ENCODE data around the gene CARD9.

The CARD9 gene

GRCh38 chr9:136380381-136380780 is 6.9 kb upstream of the CARD9 start:
- Histone ChIP-seq H3K27me3 (ENCODE audit: insufficient read depth, low read length) (no peaks in the 10 kb centered on the region), H2AFZ (ENCODE audit: low read length, unreplicated experiment) (no peak overlapping the region), H3K79me2 (ENCODE audit: control insufficient read depth, insufficient read depth, low read length, unreplicated experiment) (no peaks in the 10 kb centered on the region), H3K27ac (ENCODE audit: low read depth, low read length) (no peak overlapping the region), H3K4me3 (ENCODE audit: low read depth, low read length) (no peak overlapping the region), H3K4me1 (ENCODE audit: control insufficient read depth, insufficient read depth, low read length, unreplicated experiment) (no peaks in the 10 kb centered on the region), H3K36me3 (ENCODE audit: insufficient read depth, low read length) (peaks cover 3% of the 10 kb centered on the region; the same call in 1 of the 2 replicates)

GRCh38 chr9:136379891-136380290 is 6.4 kb upstream of the CARD9 start:
- no peaks in the 10 kb centered on the region for H3K36me3 ChIP-seq (ENCODE audit: insufficient read depth, low read length)

GRCh38 chr9:136379401-136379800 is 5.9 kb upstream of the CARD9 start:
- Histone ChIP-seq H3K27me3 (ENCODE audit: insufficient read depth, low read length) (no peaks in the 10 kb centered on the region), H3K36me3 (ENCODE audit: insufficient read depth, low read length) (no peaks in the 10 kb centered on the region), H3K4me1 (ENCODE audit: control insufficient read depth, insufficient read depth, low read length, unreplicated experiment) (no peaks in the 10 kb centered on the region), H3K4me3 (ENCODE audit: low read depth, low read length) (no peak overlapping the region), H2AFZ (ENCODE audit: low read length, unreplicated experiment) (no peak overlapping the region), H3K27ac (ENCODE audit: low read depth, low read length) (no peak overlapping the region), H3K79me2 (ENCODE audit: control insufficient read depth, insufficient read depth, low read length, unreplicated experiment) (no peaks in the 10 kb centered on the region)

More at GRCh38 chr9:136379891-136380290, 6.4 kb upstream of the CARD9 start:
- Histone ChIP-seq H2AFZ (ENCODE audit: low read length, unreplicated experiment) (no peak overlapping the region), H3K79me2 (ENCODE audit: control insufficient read depth, insufficient read depth, low read length, unreplicated experiment) (no peaks in the 10 kb centered on the region), H3K27ac (ENCODE audit: low read depth, low read length) (no peak overlapping the region), H3K4me1 (ENCODE audit: control insufficient read depth, insufficient read depth, low read length, unreplicated experiment) (no peaks in the 10 kb centered on the region), H3K4me3 (ENCODE audit: low read depth, low read length) (no peak overlapping the region), H3K27me3 (ENCODE audit: insufficient read depth, low read length) (no peaks in the 10 kb centered on the region)

- Histone ChIP-seq H3K27ac (ENCODE audit: low read depth, low read length) (no peak overlapping the region), H3K4me1 (ENCODE audit: control insufficient read depth, insufficient read depth, low read length, unreplicated experiment) (no peaks in the 10 kb centered on the region), H3K79me2 (ENCODE audit: control insufficient read depth, insufficient read depth, low read length, unreplicated experiment) (no peaks in the 10 kb centered on the region), H3K27me3 (ENCODE audit: insufficient read depth, low read length) (no peaks in the 10 kb centered on the region), H3K36me3 (ENCODE audit: insufficient read depth, low read length) (no peaks in the 10 kb centered on the region), H2AFZ (ENCODE audit: low read length, unreplicated experiment) (no peak overlapping the region), H3K4me3 (ENCODE audit: low read depth, low read length) (no peak overlapping the region)
Measured at GRCh38 chr9:136379003-136379287, 5.5 kb upstream of the CARD9 start.

GRCh38 chr9:136378170-136379002 is 4.9 kb upstream of the CARD9 start:
- Histone ChIP-seq H3K4me1 (ENCODE audit: control insufficient read depth, insufficient read depth, low read length, unreplicated experiment) (no peaks in the 10 kb centered on the region), H3K27me3 (ENCODE audit: insufficient read depth, low read length) (no peaks in the 10 kb centered on the region), H2AFZ (ENCODE audit: low read length, unreplicated experiment) (no peak overlapping the region), H3K4me3 (ENCODE audit: low read depth, low read length) (no peak overlapping the region), H3K79me2 (ENCODE audit: control insufficient read depth, insufficient read depth, low read length, unreplicated experiment) (no peaks in the 10 kb centered on the region), H3K36me3 (ENCODE audit: insufficient read depth, low read length) (no peaks in the 10 kb centered on the region), H3K27ac (ENCODE audit: low read depth, low read length) (no peak overlapping the region)

- H3K4me1 ChIP-seq (ENCODE audit: control insufficient read depth, insufficient read depth, low read length, unreplicated experiment) = peaks cover 4% of the 10 kb centered on the region
- no peak overlapping the region for H3K27ac ChIP-seq (ENCODE audit: low read depth, low read length)
- no peak overlapping the region for H2AFZ ChIP-seq (ENCODE audit: low read length, unreplicated experiment)
- no peaks in the 10 kb centered on the region for H3K27me3 ChIP-seq (ENCODE audit: insufficient read depth, low read length)
- no peaks in the 10 kb centered on the region for H3K79me2 ChIP-seq (ENCODE audit: control insufficient read depth, insufficient read depth, low read length, unreplicated experiment)
- H3K36me3 ChIP-seq (ENCODE audit: insufficient read depth, low read length) = no peaks in the 10 kb centered on the region
- no peak overlapping the region for H3K4me3 ChIP-seq (ENCODE audit: low read depth, low read length)
Measured at GRCh38 chr9:136377341-136378169, 4.1 kb upstream of the CARD9 start.

- Histone ChIP-seq H3K4me1 (ENCODE audit: control insufficient read depth, insufficient read depth, low read length, unreplicated experiment) (peaks cover 9% of the 10 kb centered on the region), H3K36me3 (ENCODE audit: insufficient read depth, low read length) (no peaks in the 10 kb centered on the region), H3K79me2 (ENCODE audit: control insufficient read depth, insufficient read depth, low read length, unreplicated experiment) (no peaks in the 10 kb centered on the region), H2AFZ (ENCODE audit: low read length, unreplicated experiment) (no peak overlapping the region), H3K27ac (ENCODE audit: low read depth, low read length) (no peak overlapping the region), H3K27me3 (ENCODE audit: insufficient read depth, low read length) (no peaks in the 10 kb centered on the region), H3K4me3 (ENCODE audit: low read depth, low read length) (no peak overlapping the region)
Measured at GRCh38 chr9:136376457-136376856, 3.0 kb upstream of the CARD9 start.

GRCh38 chr9:136375096-136375495 is 1.6 kb upstream of the CARD9 start:
- H3K36me3 ChIP-seq (ENCODE audit: insufficient read depth, low read length) = no peaks in the 10 kb centered on the region
- no peaks in the 10 kb centered on the region for H3K79me2 ChIP-seq (ENCODE audit: control insufficient read depth, insufficient read depth, low read length, unreplicated experiment)
- no peak overlapping the region for H3K4me3 ChIP-seq (ENCODE audit: low read depth, low read length)
- H3K4me1 ChIP-seq (ENCODE audit: control insufficient read depth, insufficient read depth, low read length, unreplicated experiment) = peaks cover 9% of the 10 kb centered on the region
- no peak overlapping the region for H2AFZ ChIP-seq (ENCODE audit: low read length, unreplicated experiment)
- no peak overlapping the region for H3K27ac ChIP-seq (ENCODE audit: low read depth, low read length)
- H3K27me3 ChIP-seq (ENCODE audit: insufficient read depth, low read length) = no peaks in the 10 kb centered on the region

GRCh38 chr9:136374183-136374575 is 710 bp upstream of the CARD9 start:
- Histone ChIP-seq H3K27ac (ENCODE audit: low read depth, low read length) (no peak overlapping the region), H2AFZ (ENCODE audit: low read length, unreplicated experiment) (no peak overlapping the region), H3K79me2 (ENCODE audit: control insufficient read depth, insufficient read depth, low read length, unreplicated experiment) (no peaks in the 10 kb centered on the region), H3K27me3 (ENCODE audit: insufficient read depth, low read length) (no peaks in the 10 kb centered on the region), H3K36me3 (ENCODE audit: insufficient read depth, low read length) (no peaks in the 10 kb centered on the region), H3K4me3 (ENCODE audit: low read depth, low read length) (no peak overlapping the region), H3K4me1 (ENCODE audit: control insufficient read depth, insufficient read depth, low read length, unreplicated experiment) (peaks cover 9% of the 10 kb centered on the region)

- no peak overlapping the region for H3K4me3 ChIP-seq (ENCODE audit: low read depth, low read length)
- H3K79me2 ChIP-seq (ENCODE audit: control insufficient read depth, insufficient read depth, low read length, unreplicated experiment) = no peaks in the 10 kb centered on the region
- peaks cover 9% of the 10 kb centered on the region for H3K4me1 ChIP-seq (ENCODE audit: control insufficient read depth, insufficient read depth, low read length, unreplicated experiment)
- H3K27me3 ChIP-seq (ENCODE audit: insufficient read depth, low read length) = no peaks in the 10 kb centered on the region
- H3K36me3 ChIP-seq (ENCODE audit: insufficient read depth, low read length) = no peaks in the 10 kb centered on the region
- no peak overlapping the region for H3K27ac ChIP-seq (ENCODE audit: low read depth, low read length)
- H2AFZ ChIP-seq (ENCODE audit: low read length, unreplicated experiment) = no peak overlapping the region
Measured at GRCh38 chr9:136372561-136373299, 739 bp downstream of the CARD9 start.
